GM19328 (cell line): ENCODE measurements around the gene PCDH12.

Experiments used
- ATAC-seq: cut with Tn5 transposase; IDR thresholded peaks from one replicate; pipeline ENCODE4 v1.9.1; 2021; ENCODE audit warnings: mild to moderate bottlenecking, moderate library complexity; ENCODE audit not compliant: unreplicated experiment

PCDH12 gene

GRCh38 chr5:141910271-141910673, 47.7 kb downstream of the PCDH12 start:
- ATAC-seq = no peak

GRCh38 chr5:141909212-141909611, 48.8 kb downstream of the PCDH12 start:
- ATAC-seq = no peak

- ATAC-seq = no peak
Measured at GRCh38 chr5:141908796-141909195, 49.2 kb downstream of the PCDH12 start.

GRCh38 chr5:141906972-141907371, 51.0 kb downstream of the PCDH12 start:
- ATAC-seq = no peak

- ATAC-seq = no peak
Measured at GRCh38 chr5:141906517-141906916, 51.5 kb downstream of the PCDH12 start.

- ATAC-seq = no peak
Measured at GRCh38 chr5:141904551-141904950, 53.5 kb downstream of the PCDH12 start.

- no peak for ATAC-seq
Measured at GRCh38 chr5:141903261-141903660, 54.7 kb downstream of the PCDH12 start.

- ATAC-seq = no peak
Measured at GRCh38 chr5:141902015-141902814, 55.8 kb downstream of the PCDH12 start.

GRCh38 chr5:141898448-141899049, 59.5 kb downstream of the PCDH12 start:
- no peak for ATAC-seq

- no peak for ATAC-seq
Measured at GRCh38 chr5:141897425-141897824, 60.6 kb downstream of the PCDH12 start.
